Activated CD8-positive, alpha-beta memory T cell treated with anti-CD3 and anti-CD28 coated beads for 1 hour (primary cell): Measurements from ENCODE around the gene CRADD.
"Not testable (repeated sequence)": the region's sequence is repeated elsewhere in the genome, so short reads cannot be mapped to it uniquely, and the experiment has no call there.

Experiments used
- DNase-seq, 2 donors: peaks; one replicate each; pipeline ENCODE4 v3.0.0-alpha.2; 2020; ENCODE audit warnings: low read depth in 1 of 2; ENCODE audit errors: extremely low read depth in 1 of 2

The CRADD gene

GRCh38 chr12:93677195-93678064, at the start of gene CRADD:
Gene CRADD (plus strand): TSS chr12:93677375.
- DNase-seq: peak; percentile 65 to 73

- no peak for DNase-seq
Observed at GRCh38 chr12:93632383-93632782, 44.8 kb upstream of the CRADD start.

- no peak for DNase-seq
Observed at GRCh38 chr12:93634416-93634815, 42.8 kb upstream of the CRADD start.

GRCh38 chr12:93636708-93637107, 40.5 kb upstream of the CRADD start:
- DNase-seq: no peak

- no peak for DNase-seq
Observed at GRCh38 chr12:93638095-93638494, 39.1 kb upstream of the CRADD start.

DNA sequence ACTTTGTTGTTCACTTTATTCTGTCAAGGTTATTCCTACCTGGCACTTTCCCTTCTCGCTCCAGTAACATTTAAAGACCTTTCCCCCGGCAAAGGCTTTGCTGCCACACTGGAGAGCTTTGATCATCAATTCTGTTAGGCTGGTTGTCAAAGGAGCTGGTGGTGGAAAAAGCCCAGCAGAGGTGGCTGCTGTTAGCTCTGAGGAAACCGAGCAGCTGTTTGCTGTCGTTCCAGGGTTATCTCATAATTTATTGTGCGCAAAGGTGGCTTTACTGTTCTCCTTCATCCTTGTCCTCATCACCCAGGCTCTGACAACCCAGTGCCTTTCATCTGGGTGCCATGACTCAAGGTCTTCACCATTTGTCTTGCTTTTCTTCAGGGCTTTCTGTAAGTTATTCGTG, 38.2 kb upstream of the CRADD start:
- DNase-seq: no peak

- no peak for DNase-seq
Observed at GRCh38 chr12:93639406-93639805, 37.8 kb upstream of the CRADD start.

GRCh38 chr12:93641380-93641779, 35.8 kb upstream of the CRADD start:
- DNase-seq: not testable (repeated sequence)

DNA sequence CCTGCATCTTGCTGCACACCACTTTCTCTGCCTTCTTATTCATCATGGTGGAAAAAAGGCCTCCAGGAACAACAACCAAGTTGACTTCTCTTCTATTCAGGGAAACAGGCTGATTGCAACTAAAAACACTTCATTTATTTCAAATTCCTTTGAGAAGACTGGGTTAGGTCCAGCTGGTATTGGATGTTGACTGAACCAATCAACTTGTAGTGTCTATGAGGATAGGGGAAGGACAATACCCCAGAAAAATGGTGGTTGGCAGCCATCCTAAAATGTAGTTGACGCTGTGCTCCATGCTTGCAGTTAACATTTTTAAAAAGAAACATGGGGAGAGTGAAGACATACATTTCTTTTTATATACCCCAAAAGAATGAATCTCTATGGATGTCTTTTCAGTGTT, 34.4 kb upstream of the CRADD start:
- no peak for DNase-seq

GRCh38 chr12:93645702-93646101, 31.5 kb upstream of the CRADD start:
- DNase-seq: no peak

GRCh38 chr12:93650626-93651025, 26.5 kb upstream of the CRADD start:
- no peak for DNase-seq

GRCh38 chr12:93653079-93653478, 24.1 kb upstream of the CRADD start:
- DNase-seq: no peak

GRCh38 chr12:93653712-93654111, 23.5 kb upstream of the CRADD start:
- DNase-seq: no peak

DNA sequence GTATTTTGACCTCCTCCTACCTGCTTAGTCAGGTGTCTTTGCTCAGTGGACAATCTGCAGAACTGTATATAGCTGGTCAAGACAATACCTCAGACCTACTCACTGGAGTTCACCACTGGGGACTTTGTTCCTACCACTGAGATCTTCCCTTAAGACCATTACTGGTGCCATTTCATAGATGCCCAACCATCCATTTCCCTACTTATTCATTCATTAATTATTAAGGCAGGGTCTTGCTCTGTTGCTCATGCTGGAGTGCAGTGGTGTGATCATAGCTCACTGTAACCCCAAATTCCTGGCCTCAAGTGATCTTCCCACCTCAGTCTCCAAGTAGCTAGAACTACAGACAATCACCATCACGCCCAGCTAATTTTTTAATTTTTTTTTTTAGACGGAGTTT, 22.8 kb upstream of the CRADD start:
- DNase-seq: no peak

DNA sequence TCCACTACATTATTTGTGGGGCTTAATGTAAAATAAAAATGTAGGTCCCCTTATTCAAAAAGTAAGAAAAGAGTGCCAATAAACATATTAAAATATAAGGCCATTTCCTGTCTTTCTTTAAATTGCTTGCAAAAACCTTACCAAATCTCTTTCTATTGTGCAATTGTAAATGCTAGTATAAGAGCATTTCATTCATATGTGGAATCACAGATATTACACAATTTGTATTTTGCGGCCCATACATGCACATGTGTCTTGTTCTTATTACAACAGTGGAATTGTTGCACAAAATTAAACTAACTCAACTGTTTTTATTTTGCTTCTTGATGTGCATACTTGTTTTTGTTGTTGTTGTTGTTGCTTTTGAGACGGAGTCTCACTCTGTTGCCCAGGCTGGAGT, 20.1 kb upstream of the CRADD start:
- DNase-seq: no peak

DNA sequence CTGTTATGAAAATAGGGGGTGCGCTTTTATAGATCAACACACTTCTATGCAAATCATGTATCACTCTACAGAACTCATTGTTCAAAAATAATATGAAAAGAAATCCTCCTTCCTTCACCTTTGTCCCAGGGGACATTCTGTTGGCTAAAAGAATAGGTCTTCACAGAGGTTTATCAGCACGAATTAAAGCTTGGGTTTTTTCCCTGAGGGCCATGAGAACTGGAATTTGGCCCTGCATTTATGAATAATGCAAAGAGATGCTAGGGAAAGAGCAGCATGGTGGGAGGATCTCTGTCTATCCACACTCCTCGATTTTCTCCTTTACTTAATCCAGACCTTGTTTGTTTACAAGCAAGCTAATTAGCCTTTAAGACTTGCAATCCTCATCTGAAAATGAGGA, 16.2 kb upstream of the CRADD start:
- no peak for DNase-seq

- DNase-seq: no peak
Observed at GRCh38 chr12:93663006-93663728, 14.0 kb upstream of the CRADD start.

DNA sequence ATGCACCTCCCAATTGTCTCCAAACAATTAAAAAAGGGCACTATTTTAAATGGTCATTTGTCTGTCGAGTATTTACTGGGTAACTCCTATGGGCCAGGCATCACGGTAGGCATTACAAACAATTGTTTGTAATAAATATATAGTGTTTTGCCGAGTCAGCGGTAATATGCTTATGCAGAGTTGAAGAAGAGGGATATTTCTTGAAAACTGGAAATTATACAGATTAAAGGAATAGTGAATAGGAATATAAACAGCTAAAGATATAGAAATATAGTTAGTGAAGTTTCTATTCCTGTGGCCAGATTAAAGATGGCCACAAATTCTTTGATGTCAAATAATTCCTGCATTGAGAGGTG, 13.5 kb upstream of the CRADD start:
- DNase-seq: no peak

GRCh38 chr12:93664573-93665138, 12.5 kb upstream of the CRADD start:
- no peak for DNase-seq

DNA sequence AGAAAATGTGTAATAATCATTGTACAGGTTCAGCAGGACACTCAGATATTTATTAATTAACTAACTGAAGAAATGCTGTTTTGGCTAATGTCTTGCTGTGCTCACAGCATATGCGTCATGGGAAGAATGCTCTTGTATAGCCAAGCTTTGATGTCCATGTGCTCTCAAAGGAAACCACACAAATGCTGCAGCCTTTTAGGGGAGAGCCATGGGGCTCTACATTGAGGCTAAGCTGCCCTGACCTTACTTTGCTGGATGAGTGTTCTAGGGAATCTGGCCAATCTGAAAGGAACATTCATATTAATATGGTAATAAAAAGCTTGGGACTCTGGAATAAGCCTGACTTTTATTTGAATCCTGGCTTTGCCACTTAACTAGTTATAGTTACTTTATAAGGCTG, 9.5 kb upstream of the CRADD start:
- DNase-seq: no peak

- no peak for DNase-seq
Observed at GRCh38 chr12:93668919-93669418, 8.2 kb upstream of the CRADD start.

- DNase-seq: no peak
Observed at GRCh38 chr12:93669452-93669851, 7.7 kb upstream of the CRADD start.
